Measurements from ENCODE around the gene C9orf40.

DNA sequence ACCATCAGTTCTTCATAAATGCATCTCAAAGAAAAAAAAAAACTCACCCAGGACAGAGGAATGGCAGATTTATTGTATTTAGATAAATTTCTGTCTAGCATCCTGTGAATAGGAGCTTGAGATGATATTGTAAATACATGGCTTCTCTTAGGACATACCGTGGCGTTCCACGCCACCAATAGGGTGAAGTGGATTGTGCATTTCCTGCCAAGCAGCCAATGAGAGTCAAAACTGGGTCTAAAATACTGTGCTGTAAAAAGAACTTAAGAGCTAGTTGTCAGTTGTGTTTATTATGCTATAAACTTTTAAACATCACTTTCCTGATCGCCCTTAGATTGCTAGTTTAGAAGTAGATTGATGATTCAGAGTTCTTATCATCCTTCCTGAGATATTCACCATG lies 44.0 kb downstream of the C9orf40 start:
- no peak for TF ChIP-seq EZH2phosphoT487 (IDR thresholded peaks at IDR 0.05; ENCODE audit: insufficient read depth, low read depth)
- TF ChIP-seq EZH2 (IDR thresholded peaks at IDR 0.05; ENCODE audit: insufficient read depth, poor library complexity, severe bottlenecking): no peak

Measured in GM23248 (cell line).